B cell (primary cell): ENCODE measurements around the gene GFRA3. TPM values are rescaled to one million over a fixed set of nuclear protein-coding genes. Genes with fewer than 3 reads are reported as not detected.

Experiments
- ATAC-seq: fragments of 200-7000 bp; cut with Tn5 transposase; one replicate; pipeline ENCODE4 v1.10.0; 2021; ENCODE audit warnings: low read depth, mild to moderate bottlenecking, moderate number of reproducible peaks, moderate library complexity
- CTCF ChIA-PET: fragments of 350-600 bp; sonication (Branson Sonifier 250); formaldehyde crosslinking; loops from one replicate; lab custom pipeline; 2021; ENCODE audit warnings: antibody characterized with exemption, inconsistent platforms; lab: Charles Lee
- POLR2A ChIA-PET: fragments of 350-600 bp; sonication (Branson Sonifier 250); formaldehyde crosslinking; loops from one replicate; lab custom pipeline; 2021; ENCODE audit warnings: antibody characterized with exemption; lab: Charles Lee
- DNase-seq: peaks from one replicate; pipeline ENCODE4 v3.0.0; 2013
- H2AFZ ChIP-seq: 2 replicates; pipeline ENCODE4 v1.6.1; 2012; ENCODE audit warnings: mild to moderate bottlenecking, low read depth, low read length; ENCODE audit not compliant: insufficient read depth, poor library complexity, severe bottlenecking
- H3K27ac ChIP-seq, 2 donors: 1 replicate in 1 of 2; 2 replicates in 1 of 2; pipeline ENCODE4 v1.5.1; 2012 to 2013; ENCODE audit warnings: low read length in 2 of 2, mild to moderate bottlenecking in 2 of 2, moderate library complexity in 1 of 2
- H3K27me3 ChIP-seq, 4 experiments: fragments of 200-600 bp in 1 of 4; sonication (generic) in 1 of 4; replicated peaks in 1 of 4; 1 replicate in 2 of 4; 2 replicates in 2 of 4; pipeline versions ENCODE4 v1.6.1 to v1.7.0; 2013 to 2016; ENCODE audit warnings: low read length in 3 of 4, mild to moderate bottlenecking in 2 of 4, mixed read lengths in 1 of 4, moderate library complexity in 1 of 4; ENCODE audit not compliant: insufficient read depth in 4 of 4, control insufficient read depth in 3 of 4; ENCODE audit errors: control extremely low read depth in 1 of 4
- H3K36me3 ChIP-seq, 2 experiments: replicated peaks in 1 of 2; 1 replicate in 1 of 2; 2 replicates in 1 of 2; pipeline versions ENCODE4 v1.6.1 to v1.7.1; 2013; ENCODE audit warnings: low read length in 1 of 2; ENCODE audit not compliant: insufficient read depth in 2 of 2, control insufficient read depth in 1 of 2; ENCODE audit errors: control extremely low read depth in 1 of 2, extremely low read depth in 1 of 2
- H3K4me1 ChIP-seq, 2 donors: fragments of 200-600 bp in 1 of 2; sonication (generic) in 1 of 2; 1 replicate in 1 of 2; 2 replicates in 1 of 2; pipeline versions ENCODE4 v1.5.1 to v1.6.1; 2013 to 2017; ENCODE audit warnings: low read length in 2 of 2; ENCODE audit not compliant: control insufficient read depth in 2 of 2, insufficient read depth in 2 of 2
- H3K4me2 ChIP-seq: replicated peaks from 2 replicates; pipeline ENCODE3; 2012; ENCODE audit warnings: mild to moderate bottlenecking, low read depth, low read length; ENCODE audit not compliant: poor library complexity, severe bottlenecking
- H3K4me3 ChIP-seq, 5 experiments: fragments of 200-600 bp in 1 of 5; sonication (generic) in 1 of 5; 1 replicate in 3 of 5; 2 replicates in 2 of 5; pipeline versions ENCODE4 v1.5.1 to v1.7.0; 2011 to 2016; ENCODE audit warnings: low read length in 4 of 5, mild to moderate bottlenecking in 4 of 5, low read depth in 2 of 5, control low read depth in 1 of 5, moderate library complexity in 1 of 5; ENCODE audit not compliant: insufficient read depth in 1 of 5; ENCODE audit errors: control extremely low read depth in 1 of 5, extremely low read depth in 1 of 5
- H3K79me2 ChIP-seq: fragments of 200-600 bp; sonication (generic); one replicate; pipeline ENCODE4 v1.6.0; 2016; ENCODE audit warnings: low read length; ENCODE audit not compliant: control insufficient read depth, insufficient read depth
- H3K9ac ChIP-seq: fragments of 200-600 bp; sonication (generic); 2 replicates; pipeline ENCODE4 v1.6.1; 2017; ENCODE audit warnings: mild to moderate bottlenecking, low read length, moderate library complexity
- H3K9me3 ChIP-seq, 3 donors: one replicate each; pipeline versions ENCODE4 v1.6.1 to v1.7.1; 2013; ENCODE audit warnings: low read length in 2 of 3; ENCODE audit not compliant: control insufficient read depth in 2 of 3, insufficient read depth in 1 of 3; ENCODE audit errors: control extremely low read depth in 1 of 3
- H4K20me1 ChIP-seq: 2 replicates; pipeline ENCODE4 v1.6.0; 2012; ENCODE audit warnings: mild to moderate bottlenecking, low read length; ENCODE audit not compliant: insufficient read depth, control insufficient read depth, poor library complexity, severe bottlenecking
- H3K27ac Mint-ChIP-seq: one replicate; pipeline ENCODE4 v1.8.0; 2021; ENCODE audit warnings: mixed read lengths
- H3K27me3 Mint-ChIP-seq: one replicate; pipeline ENCODE4 v1.8.0; 2021; ENCODE audit warnings: mixed read lengths
- H3K4me1 Mint-ChIP-seq: one replicate; pipeline ENCODE4 v1.8.0; 2021; ENCODE audit warnings: mixed read lengths
- H3K4me3 Mint-ChIP-seq: one replicate; pipeline ENCODE4 v1.8.0; 2021; ENCODE audit warnings: mixed read lengths
- H3K9me3 Mint-ChIP-seq: one replicate; pipeline ENCODE4 v1.8.0; 2022; ENCODE audit warnings: mixed read lengths; ENCODE audit not compliant: insufficient read depth
- CTCF ChIP-seq: fragments of 200-600 bp; IDR thresholded peaks from one replicate; pipeline ENCODE4 v1.8.0; 2022; ENCODE audit warnings: antibody characterized with exemption, mild to moderate bottlenecking
- EZH2 ChIP-seq: IDR thresholded peaks from 2 replicates; pipeline ENCODE4 v1.6.1; 2012; ENCODE audit warnings: borderline replicate concordance, low read depth, mild to moderate bottlenecking, moderate library complexity, low read length; ENCODE audit not compliant: insufficient read depth, poor library complexity, severe bottlenecking
- WGBS: methylation state at CpG from one replicate; pipeline ENCODE4 v1.1.5; 2013; ENCODE audit warnings: missing lambda C conversion rate; ENCODE audit not compliant: insufficient coverage; 5-methylcytosine and 5-hydroxymethylcytosine counted together
- intact Hi-C: fragments of 100-400 bp; cut with micrococcal nuclease; formaldehyde crosslinking; loops from one replicate; pipeline ENCODE4 v1.10.0; 2022
- polyA plus RNA-seq: library from polyadenylated mRNA; depleted of rRNA; stranded (reverse); fragments of >200 nt; gene quantifications from 2 replicates; pipeline ENCODE4 v1.2.3, GENCODE V29; 2012
- total RNA-seq, 2 donors: library from RNA; stranded (reverse); fragments of 120-200 nt in 1 of 2; gene quantifications; 1 replicate in 1 of 2; 2 replicates in 1 of 2; pipeline versions ENCODE4 v1.2.3 to v1.2.4, GENCODE V29; 2013 to 2022

Gene GFRA3
- total and polyA plus RNA-seq, 2 donors (not counting 1 experiment from before 2014, with no cell fraction given) = not detected

- ChIA-PET POLR2A (no interaction called here), CTCF (no interaction called here)
- ATAC-seq = no peak
Observed at GRCh38 chr5:138245717-138246116, 28.7 kb downstream of the GFRA3 start.

GRCh38 chr5:138243794-138244193 is 30.6 kb downstream of the GFRA3 start:
- intact Hi-C loops = no loop called here
- TF ChIP-seq CTCF (no peak), EZH2 (no peak)
- Histone ChIP-seq H3K79me2 (no peaks in the 10 kb centered on the region), H3K4me1 (peaks cover 17 to 21% of the 10 kb centered on the region in 2 donors), H3K27me3 (peaks cover 0 to 52% (median 38%) of the 10 kb centered on the region in 4 experiments), H3K9me3 (peaks cover 0 to 4% (median 0%) of the 10 kb centered on the region in 3 donors), H3K4me3 (no peak overlapping the region), H3K36me3 (no peaks in the 10 kb centered on the region), H4K20me1 (no peaks in the 10 kb centered on the region), H2AFZ (no peak overlapping the region), H3K27ac (no peak overlapping the region), H3K9ac (no peak overlapping the region), H3K4me2 (no peak overlapping the region)
- DNase-seq (no peak), ATAC-seq (no peak)
- CTCF ChIA-PET = no interaction called here
- POLR2A ChIA-PET = no interaction called here
- peaks cover 41% of the 10 kb centered on the region for H3K27me3 Mint-ChIP-seq
- no peak overlapping the region for H3K27ac Mint-ChIP-seq
- no peak overlapping the region for H3K4me3 Mint-ChIP-seq
- WGBS = 80% methylated on average over 2 of the region's 2 CpGs
- H3K9me3 Mint-ChIP-seq = no peaks in the 10 kb centered on the region
- H3K4me1 Mint-ChIP-seq = peaks cover 19% of the 10 kb centered on the region

More at GRCh38 chr5:138245717-138246116, 28.7 kb downstream of the GFRA3 start:
- H3K4me3 Mint-ChIP-seq = no peak overlapping the region
- Histone ChIP-seq H3K4me3 (no peak overlapping the region), H3K27ac (no peak overlapping the region), H3K27me3 (peaks cover 0 to 34% (median 27%) of the 10 kb centered on the region in 4 experiments), H2AFZ (no peak overlapping the region), H3K79me2 (no peaks in the 10 kb centered on the region), H3K9ac (no peak overlapping the region), H3K9me3 (peaks cover 0 to 4% (median 0%) of the 10 kb centered on the region in 3 donors), H3K4me2 (no peak overlapping the region), H3K4me1 (peaks cover 16 to 18% of the 10 kb centered on the region in 2 donors), H4K20me1 (no peaks in the 10 kb centered on the region), H3K36me3 (no peaks in the 10 kb centered on the region)
- TF ChIP-seq EZH2 (no peak), CTCF (no peak)
- peaks cover 15% of the 10 kb centered on the region for H3K4me1 Mint-ChIP-seq
- no peak overlapping the region for H3K27ac Mint-ChIP-seq
- no CpG with 5 or more reads among the region's 1 CpG for WGBS
- no peaks in the 10 kb centered on the region for H3K9me3 Mint-ChIP-seq
- H3K27me3 Mint-ChIP-seq = peaks cover 37% of the 10 kb centered on the region
- intact Hi-C loops = no loop called here
- no peak for DNase-seq
